GM20000 (cell line): ENCODE measurements around the gene ANKAR.

ENCODE experiments used
- DNase-seq: peaks from one replicate; pipeline ENCODE4 v3.0.0; 2012; ENCODE audit warnings: low spot score
- TF ChIP-seq, protein P1 (sequence below): IDR thresholded peaks from 2 replicates; pipeline ENCODE4 v1.5.1; 2012; ENCODE audit warnings: mild to moderate bottlenecking, control low read depth; ENCODE audit errors: extremely low read depth, missing control alignments

Gene ANKAR

DNA sequence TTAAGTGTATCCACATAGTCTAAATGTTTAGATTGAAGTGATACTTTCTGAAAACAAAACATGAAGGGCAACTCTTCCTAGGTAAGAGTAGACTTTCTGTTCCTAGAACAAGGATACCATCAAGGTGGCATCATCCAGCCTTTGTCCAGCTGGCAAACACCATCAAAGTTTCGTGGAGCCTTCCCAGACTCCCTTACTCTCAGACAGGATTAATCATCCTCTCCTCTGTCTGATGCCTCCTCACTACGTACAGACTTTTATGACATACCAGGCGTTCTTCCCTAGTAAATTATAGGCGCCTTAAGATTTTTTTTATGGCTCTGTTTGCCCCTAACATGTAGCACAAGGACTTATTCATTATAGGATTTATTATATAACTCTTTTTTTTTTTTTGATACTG, 42.6 kb upstream of the ANKAR start:
- TF ChIP-seq, protein P1, sequence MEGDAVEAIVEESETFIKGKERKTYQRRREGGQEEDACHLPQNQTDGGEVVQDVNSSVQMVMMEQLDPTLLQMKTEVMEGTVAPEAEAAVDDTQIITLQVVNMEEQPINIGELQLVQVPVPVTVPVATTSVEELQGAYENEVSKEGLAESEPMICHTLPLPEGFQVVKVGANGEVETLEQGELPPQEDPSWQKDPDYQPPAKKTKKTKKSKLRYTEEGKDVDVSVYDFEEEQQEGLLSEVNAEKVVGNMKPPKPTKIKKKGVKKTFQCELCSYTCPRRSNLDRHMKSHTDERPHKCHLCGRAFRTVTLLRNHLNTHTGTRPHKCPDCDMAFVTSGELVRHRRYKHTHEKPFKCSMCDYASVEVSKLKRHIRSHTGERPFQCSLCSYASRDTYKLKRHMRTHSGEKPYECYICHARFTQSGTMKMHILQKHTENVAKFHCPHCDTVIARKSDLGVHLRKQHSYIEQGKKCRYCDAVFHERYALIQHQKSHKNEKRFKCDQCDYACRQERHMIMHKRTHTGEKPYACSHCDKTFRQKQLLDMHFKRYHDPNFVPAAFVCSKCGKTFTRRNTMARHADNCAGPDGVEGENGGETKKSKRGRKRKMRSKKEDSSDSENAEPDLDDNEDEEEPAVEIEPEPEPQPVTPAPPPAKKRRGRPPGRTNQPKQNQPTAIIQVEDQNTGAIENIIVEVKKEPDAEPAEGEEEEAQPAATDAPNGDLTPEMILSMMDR, result no peak
- no peak for DNase-seq

DNA sequence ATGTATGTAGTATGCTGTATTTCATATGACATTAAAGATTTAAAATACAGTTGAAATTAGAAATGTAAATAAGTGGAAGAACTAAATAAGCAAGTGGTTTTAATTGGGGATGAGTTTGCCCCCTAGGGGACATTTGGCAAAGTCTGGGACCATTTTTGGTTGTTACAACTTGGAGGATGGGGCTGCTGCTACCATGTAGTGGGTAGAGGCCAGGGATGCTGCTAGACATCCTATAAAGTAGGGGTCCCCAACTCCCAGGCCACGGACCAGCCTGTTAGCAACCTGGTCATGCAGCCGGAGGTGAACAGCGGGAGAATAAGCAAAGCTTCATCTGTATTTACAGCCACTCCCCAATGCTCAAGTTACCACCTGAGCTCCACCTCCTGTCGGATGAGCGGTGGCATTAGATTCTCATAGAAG, 41.1 kb upstream of the ANKAR start:
- DNase-seq, result no peak
- TF ChIP-seq, protein P1, result no peak

DNA sequence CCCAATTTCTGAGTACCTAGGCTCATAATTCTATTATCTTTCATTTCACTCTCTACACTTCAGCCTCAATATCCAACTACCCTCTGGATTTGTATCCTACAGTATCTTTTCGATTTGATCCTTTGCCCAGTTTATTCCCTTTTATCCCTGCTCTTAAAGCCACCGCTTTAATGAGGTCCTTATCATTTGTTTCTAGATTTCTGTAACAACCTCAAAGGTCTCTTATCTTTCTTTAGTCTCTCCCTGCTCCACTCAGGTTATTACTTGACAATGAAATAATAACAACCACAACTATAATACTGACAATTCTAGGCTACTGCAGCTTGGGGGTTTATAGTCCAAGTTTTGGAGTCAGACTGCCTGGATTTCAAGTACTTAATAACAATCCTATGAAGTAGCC, 39.1 kb upstream of the ANKAR start:
- TF ChIP-seq, protein P1, result no peak
- no peak for DNase-seq

DNA sequence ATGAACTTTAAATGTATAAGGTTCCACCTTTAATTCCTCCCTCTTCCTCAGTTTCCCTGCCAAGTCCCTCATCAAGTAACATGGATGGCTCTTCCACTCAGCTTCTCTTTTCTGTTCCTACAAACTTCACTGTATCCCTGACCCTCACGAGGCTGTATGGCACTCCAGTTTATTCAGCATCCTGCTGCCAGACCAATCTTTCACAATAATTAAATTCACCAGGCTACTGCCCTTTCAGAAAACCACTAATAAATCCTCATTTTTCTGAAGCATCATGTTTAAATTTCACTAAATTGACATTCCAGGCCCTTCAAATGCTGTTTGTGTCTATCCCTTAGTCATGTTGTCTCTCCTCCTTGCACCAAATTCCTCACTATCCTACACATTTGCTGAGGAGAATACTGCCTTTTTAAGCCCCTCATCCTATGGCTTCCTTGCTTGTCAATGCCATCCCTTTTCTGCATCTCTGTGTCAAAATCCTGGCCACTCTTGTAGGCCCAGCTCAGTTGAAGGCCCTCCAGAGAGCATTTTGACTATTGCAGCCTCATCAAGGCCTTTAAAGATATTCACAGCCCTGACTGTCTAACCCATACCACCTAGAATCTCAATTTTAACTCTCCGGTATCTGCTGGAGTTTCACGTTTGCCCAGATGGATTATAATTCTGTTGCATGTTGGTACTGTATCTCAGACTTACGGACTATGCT, 36.0 kb upstream of the ANKAR start:
- no peak for DNase-seq

DNA sequence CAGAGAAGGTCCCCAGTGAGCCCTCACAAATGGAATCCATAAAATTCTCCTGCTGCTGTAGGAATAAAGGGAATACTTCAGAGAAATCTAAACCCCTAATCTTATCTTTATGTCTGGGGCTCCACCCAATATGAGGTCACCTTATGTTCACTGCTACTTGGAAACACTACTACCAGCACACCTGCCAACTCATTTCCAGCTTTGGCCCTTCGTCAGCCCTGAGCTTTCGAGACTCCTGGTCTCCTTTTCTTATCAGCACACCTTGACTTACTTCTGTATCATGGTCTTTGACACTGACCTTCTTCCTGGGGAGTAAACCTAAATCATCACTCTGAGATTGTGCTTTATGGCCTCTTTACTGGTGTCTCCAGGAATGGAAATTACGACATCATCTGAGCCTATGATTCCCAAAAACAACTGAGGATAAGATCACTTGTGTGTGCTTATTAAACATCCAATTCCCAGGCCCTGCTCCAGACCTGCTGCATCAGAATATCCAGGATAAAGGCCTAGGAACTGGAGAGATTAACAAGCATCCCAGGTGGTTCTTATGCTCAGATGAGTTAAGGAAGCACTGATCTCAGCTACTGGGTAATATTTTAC, 35.4 kb upstream of the ANKAR start:
- TF ChIP-seq, protein P1, result no peak
- no peak for DNase-seq

More for the DNA sequence above, 36.0 kb upstream of the ANKAR start:
- TF ChIP-seq, protein P1, result no peak

DNA sequence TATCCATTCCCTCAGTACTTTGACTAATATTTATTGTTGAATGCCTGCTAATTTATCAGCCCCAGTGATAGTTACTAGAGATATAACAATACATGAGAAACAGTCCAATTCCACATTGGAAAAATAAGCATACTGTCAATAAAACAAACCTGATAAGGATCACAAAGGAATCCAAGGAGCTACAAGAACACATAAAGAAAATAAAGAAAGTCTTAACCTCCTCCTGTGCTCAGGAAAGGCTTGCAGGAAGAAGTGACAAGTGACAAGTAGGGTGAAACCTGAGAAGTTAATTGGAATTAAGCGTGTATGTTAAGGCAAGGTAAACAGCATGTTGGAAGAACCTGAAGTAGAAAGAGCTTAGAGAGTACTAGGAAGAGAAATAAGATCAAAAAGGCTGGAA, 33.5 kb upstream of the ANKAR start:
- TF ChIP-seq, protein P1, result no peak
- DNase-seq, result no peak

DNA sequence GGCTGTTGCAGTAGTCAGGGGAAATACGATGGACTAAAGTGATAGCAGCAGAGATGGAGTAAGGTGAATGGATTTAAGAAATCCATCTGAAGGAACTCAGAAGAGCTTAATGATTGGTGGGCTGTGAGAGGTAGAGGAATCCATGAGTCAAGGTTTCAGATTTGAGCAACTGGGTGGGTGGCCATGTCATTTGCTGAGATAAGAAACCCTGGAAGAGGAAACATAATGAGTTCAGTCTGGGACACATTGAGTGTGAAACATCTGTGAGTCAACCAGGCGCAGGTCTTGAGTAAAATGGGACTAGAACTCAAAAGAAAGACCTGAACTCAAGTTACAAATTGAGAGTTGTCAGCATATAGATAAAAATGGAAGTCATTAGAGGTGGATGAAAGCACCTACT, 32.9 kb upstream of the ANKAR start:
- no peak for DNase-seq
- TF ChIP-seq, protein P1, result no peak
